GM23248 (cell line): Measurements from ENCODE around the gene SLC8A2. TPM values are rescaled to one million over a fixed set of nuclear protein-coding genes. Genes with fewer than 3 reads are reported as not detected.

Source experiments
- DNase-seq: peaks from one replicate; pipeline ENCODE4 v3.0.0-alpha.2; 2015
- H2AFZ ChIP-seq: fragments of 200-600 bp; sonication (generic); 2 replicates; pipeline ENCODE4 v1.6.1; 2016; ENCODE audit warnings: antibody characterized with exemption
- H3F3A ChIP-seq: fragments of 200-600 bp; sonication (generic); 2 replicates; pipeline ENCODE4 v1.6.1; 2016; ENCODE audit warnings: mild to moderate bottlenecking, antibody characterized with exemption, mixed run types; ENCODE audit not compliant: insufficient read depth
- H3K27ac ChIP-seq: fragments of 200-600 bp; sonication (generic); 2 replicates; pipeline ENCODE4 v1.5.1; 2016; ENCODE audit warnings: mild to moderate bottlenecking
- H3K27me3 ChIP-seq: fragments of 200-600 bp; sonication (generic); replicated peaks from 2 replicates; pipeline ENCODE4 v1.6.1; 2016; ENCODE audit warnings: mild to moderate bottlenecking; ENCODE audit not compliant: insufficient read depth
- H3K36me3 ChIP-seq: fragments of 200-600 bp; sonication (generic); 2 replicates; pipeline ENCODE4 v1.6.1; 2016; ENCODE audit warnings: low read depth, mild to moderate bottlenecking
- H3K4me1 ChIP-seq: fragments of 200-600 bp; sonication (generic); 2 replicates; pipeline ENCODE4 v1.6.1; 2016; ENCODE audit warnings: mild to moderate bottlenecking; ENCODE audit not compliant: insufficient read depth
- H3K4me2 ChIP-seq: fragments of 200-600 bp; sonication (generic); one replicate; pipeline ENCODE4 v1.6.1; 2016; ENCODE audit warnings: mild to moderate bottlenecking; ENCODE audit not compliant: unreplicated experiment
- H3K4me3 ChIP-seq: fragments of 200-600 bp; sonication (generic); 2 replicates; pipeline ENCODE4 v1.5.1; 2016; ENCODE audit warnings: mild to moderate bottlenecking
- H3K79me2 ChIP-seq: fragments of 200-600 bp; sonication (generic); 2 replicates; pipeline ENCODE4 v1.6.1; 2016; ENCODE audit warnings: mild to moderate bottlenecking; ENCODE audit not compliant: insufficient read depth
- H3K9ac ChIP-seq: fragments of 200-600 bp; sonication (generic); 2 replicates; pipeline ENCODE4 v1.6.1; 2016; ENCODE audit warnings: mild to moderate bottlenecking
- H3K9me2 ChIP-seq: fragments of 200-600 bp; sonication (generic); 2 replicates; pipeline ENCODE4 v1.6.1; 2016; ENCODE audit warnings: mixed run types, mild to moderate bottlenecking, moderate library complexity; ENCODE audit not compliant: insufficient read depth
- H3K9me3 ChIP-seq: fragments of 200-600 bp; sonication (generic); one replicate; pipeline ENCODE4 v1.6.1; 2017; ENCODE audit warnings: low read depth
- H4K20me1 ChIP-seq: fragments of 200-600 bp; sonication (generic); 2 replicates; pipeline ENCODE4 v1.6.0; 2016; ENCODE audit not compliant: insufficient read depth
- EZH2 ChIP-seq: fragments of 200-600 bp; sonication (generic); IDR thresholded peaks from 2 replicates; pipeline ENCODE4 v1.6.1; 2018; ENCODE audit warnings: antibody characterized with exemption, mild to moderate bottlenecking; ENCODE audit not compliant: insufficient read depth, poor library complexity, severe bottlenecking
- EZH2phosphoT487 ChIP-seq: fragments of 200-600 bp; sonication (generic); IDR thresholded peaks from 2 replicates; pipeline ENCODE4 v1.6.1; 2018; ENCODE audit warnings: antibody characterized with exemption, moderate library complexity, mild to moderate bottlenecking, low read depth; ENCODE audit not compliant: insufficient read depth
- WGBS, 2 experiments: methylation state at CpG; one replicate each; pipeline ENCODE4 v1.1.6; 2015 to 2017; ENCODE audit warnings: low lambda C conversion rate in 2 of 2, low coverage in 1 of 2; ENCODE audit errors: missing lambda C conversion rate in 2 of 2; 5-methylcytosine and 5-hydroxymethylcytosine counted together
- in situ Hi-C: fragments of 300-500 bp; cut with MboI; formaldehyde crosslinking; loops from 2 replicates; pipeline ENCODE4 v1.15.0; 2020
- polyA plus RNA-seq: library from polyadenylated mRNA; unstranded; fragments of >200 nt; fragmentation: Nextera tagmentation; extraction: Ambion mirVana; gene quantifications from 2 replicates; pipeline ENCODE4 v1.2.1, GENCODE V29; 2016
- total RNA-seq: library from RNA; depleted of rRNA; stranded (reverse); fragments of >200 nt; shearing (Covaris generic); gene quantifications from 2 replicates; pipeline ENCODE4 v1.2.3, GENCODE V29; 2014

Gene SLC8A2
- total and polyA plus RNA-seq, 2 experiments from 2014 or later, result not detected

GRCh38 chr19:47444388-47444821 lies 27.3 kb downstream of the SLC8A2 start:
- no peak for DNase-seq
- H3K4me3 ChIP-seq, result no peak overlapping the region
- 21 to 24% methylated on average over 22 of the region's 22 CpGs for WGBS, 2 experiments
- H2AFZ ChIP-seq, result no peak overlapping the region
- H3F3A ChIP-seq, result no peaks in the 10 kb centered on the region
- no peaks in the 10 kb centered on the region for H3K9me2 ChIP-seq
- no peaks in the 10 kb centered on the region for H4K20me1 ChIP-seq
- TF ChIP-seq EZH2 (no peak), EZH2phosphoT487 (no peak)
- H3K9me3 ChIP-seq, result no peaks in the 10 kb centered on the region
- H3K27ac ChIP-seq, result no peak overlapping the region
- in situ Hi-C loops, result no loop called here
- H3K79me2 ChIP-seq, result no peaks in the 10 kb centered on the region
- no peaks in the 10 kb centered on the region for H3K36me3 ChIP-seq
- H3K9ac ChIP-seq, result no peak overlapping the region
- H3K27me3 ChIP-seq, result peaks cover 71% of the 10 kb centered on the region
- no peaks in the 10 kb centered on the region for H3K4me1 ChIP-seq
- no peak overlapping the region for H3K4me2 ChIP-seq

- no peak overlapping the region for H3K9ac ChIP-seq
- DNase-seq, result no peak
- H3K4me1 ChIP-seq, result no peaks in the 10 kb centered on the region
- no peaks in the 10 kb centered on the region for H3K9me3 ChIP-seq
- H3K27me3 ChIP-seq, result peaks cover 61% of the 10 kb centered on the region
- no peaks in the 10 kb centered on the region for H4K20me1 ChIP-seq
- no peak overlapping the region for H3K4me3 ChIP-seq
- in situ Hi-C loops, result no loop called here
- H3K9me2 ChIP-seq, result no peaks in the 10 kb centered on the region
- H2AFZ ChIP-seq, result no peak overlapping the region
- no peak overlapping the region for H3K4me2 ChIP-seq
- no peaks in the 10 kb centered on the region for H3K79me2 ChIP-seq
- H3F3A ChIP-seq, result no peaks in the 10 kb centered on the region
- 35 to 39% methylated on average over 12 of the region's 12 CpGs for WGBS, 2 experiments
- TF ChIP-seq EZH2 (no peak), EZH2phosphoT487 (no peak)
- no peak overlapping the region for H3K27ac ChIP-seq
- H3K36me3 ChIP-seq, result no peaks in the 10 kb centered on the region
Observed at GRCh38 chr19:47443331-47443730, 28.4 kb downstream of the SLC8A2 start.

- Histone ChIP-seq H3K9me3 (no peaks in the 10 kb centered on the region), H3K36me3 (no peaks in the 10 kb centered on the region), H3K9me2 (no peaks in the 10 kb centered on the region), H3K4me1 (no peaks in the 10 kb centered on the region), H4K20me1 (no peaks in the 10 kb centered on the region), H3K4me2 (no peak overlapping the region), H3K9ac (no peak overlapping the region), H2AFZ (no peak overlapping the region), H3K27ac (no peak overlapping the region), H3F3A (no peaks in the 10 kb centered on the region), H3K79me2 (no peaks in the 10 kb centered on the region), H3K4me3 (no peak overlapping the region), H3K27me3 (peaks cover 19% of the 10 kb centered on the region)
- TF ChIP-seq EZH2phosphoT487 (no peak), EZH2 (no peak)
- peak; percentile 20 for DNase-seq
- in situ Hi-C loops, result loop anchor here (5.0 kb wide), 1 partner anchor 268 kb away; no protein-coding TSS in a partner anchor
- WGBS, 2 experiments, result 10 to 16% methylated on average over 5 of the region's 5 CpGs
Observed at GRCh38 chr19:47438793-47439220, 32.9 kb downstream of the SLC8A2 start.

GRCh38 chr19:47437500-47437899 lies 34.2 kb downstream of the SLC8A2 start:
- DNase-seq, result no peak
- Histone ChIP-seq H3K9ac (no peak overlapping the region), H3K27me3 (peaks cover 6% of the 10 kb centered on the region; the same call in 1 of the 2 replicates), H3K9me3 (no peaks in the 10 kb centered on the region), H2AFZ (no peak overlapping the region), H4K20me1 (no peaks in the 10 kb centered on the region), H3K4me3 (no peak overlapping the region), H3K4me2 (no peak overlapping the region), H3K4me1 (no peaks in the 10 kb centered on the region), H3K36me3 (no peaks in the 10 kb centered on the region), H3K27ac (no peak overlapping the region), H3F3A (no peaks in the 10 kb centered on the region), H3K79me2 (no peaks in the 10 kb centered on the region), H3K9me2 (no peaks in the 10 kb centered on the region)
- in situ Hi-C loops, result loop anchor here (5.0 kb wide), 1 partner anchor 270 kb away; no protein-coding TSS in a partner anchor
- WGBS, 2 experiments, result 30 to 32% methylated on average over 12 of the region's 12 CpGs
- no peak for TF ChIP-seq EZH2phosphoT487
- no peak for TF ChIP-seq EZH2
